ENCODE data around the gene SMTNL1.

- TF ChIP-seq, protein P1, sequence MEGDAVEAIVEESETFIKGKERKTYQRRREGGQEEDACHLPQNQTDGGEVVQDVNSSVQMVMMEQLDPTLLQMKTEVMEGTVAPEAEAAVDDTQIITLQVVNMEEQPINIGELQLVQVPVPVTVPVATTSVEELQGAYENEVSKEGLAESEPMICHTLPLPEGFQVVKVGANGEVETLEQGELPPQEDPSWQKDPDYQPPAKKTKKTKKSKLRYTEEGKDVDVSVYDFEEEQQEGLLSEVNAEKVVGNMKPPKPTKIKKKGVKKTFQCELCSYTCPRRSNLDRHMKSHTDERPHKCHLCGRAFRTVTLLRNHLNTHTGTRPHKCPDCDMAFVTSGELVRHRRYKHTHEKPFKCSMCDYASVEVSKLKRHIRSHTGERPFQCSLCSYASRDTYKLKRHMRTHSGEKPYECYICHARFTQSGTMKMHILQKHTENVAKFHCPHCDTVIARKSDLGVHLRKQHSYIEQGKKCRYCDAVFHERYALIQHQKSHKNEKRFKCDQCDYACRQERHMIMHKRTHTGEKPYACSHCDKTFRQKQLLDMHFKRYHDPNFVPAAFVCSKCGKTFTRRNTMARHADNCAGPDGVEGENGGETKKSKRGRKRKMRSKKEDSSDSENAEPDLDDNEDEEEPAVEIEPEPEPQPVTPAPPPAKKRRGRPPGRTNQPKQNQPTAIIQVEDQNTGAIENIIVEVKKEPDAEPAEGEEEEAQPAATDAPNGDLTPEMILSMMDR (IDR thresholded peaks at IDR 0.05): no peak
- TF ChIP-seq POLR2A (IDR thresholded peaks at IDR 0.05): no peak
These were observed 35.4 kb upstream of the SMTNL1 start for GRCh38 chr11:57501953-57502352.

Measured in esophagus squamous epithelium (tissue), 4 donors.